ENCODE measurements around the gene OPRM1.

Gene OPRM1

GRCh38 chr6:154222716-154223115, 183.7 kb downstream of the OPRM1 start:
- H3K36me3 ChIP-seq (ENCODE audit: insufficient read depth, low read length) = peaks cover 40% of the 10 kb centered on the region
- H3K4me3 ChIP-seq (ENCODE audit: low read depth in 1 of 2, low read length in 2 of 2) = no peak overlapping the region
- H3K79me2 ChIP-seq (ENCODE audit: insufficient read depth, low read length) = peaks cover 4% of the 10 kb centered on the region; the same call in 1 of the 2 replicates
- H2AFZ ChIP-seq (ENCODE audit: low read depth, low read length) = no peak overlapping the region
- TF ChIP-seq CTCF (IDR thresholded peaks at IDR 0.05; ENCODE audit: borderline replicate concordance, extremely low read depth, low read length, poor library complexity, severe bottlenecking) (no peak), EZH2 (IDR thresholded peaks at IDR 0.05; ENCODE audit: borderline replicate concordance, low read depth, low read length, severe bottlenecking) (no peak)
- no peak overlapping the region for H3K9ac ChIP-seq (ENCODE audit: low read depth, low read length)
- DNase-seq (no peak), ATAC-seq (ENCODE audit: insufficient read depth, low read depth) (no peak)
- H3K27me3 ChIP-seq (ENCODE audit: insufficient read depth, low read length, poor library complexity) = no peaks in the 10 kb centered on the region
- H3K4me2 ChIP-seq (ENCODE audit: insufficient read depth, low read length) = no peak overlapping the region
- no peak overlapping the region for H3K27ac ChIP-seq (ENCODE audit: low read length)
- H3K4me1 ChIP-seq (ENCODE audit: insufficient read depth, low read length) = no peaks in the 10 kb centered on the region
- H3K9me3 ChIP-seq (ENCODE audit: insufficient read depth, low read length, severe bottlenecking) = no peaks in the 10 kb centered on the region
- no peaks in the 10 kb centered on the region for H4K20me1 ChIP-seq (ENCODE audit: insufficient read depth, low read length)

GRCh38 chr6:154223296-154223695, 184.3 kb downstream of the OPRM1 start:
- H3K79me2 ChIP-seq (ENCODE audit: insufficient read depth, low read length) = peaks cover 4% of the 10 kb centered on the region; the same call in 1 of the 2 replicates
- H4K20me1 ChIP-seq (ENCODE audit: insufficient read depth, low read length) = no peaks in the 10 kb centered on the region
- no peak overlapping the region for H2AFZ ChIP-seq (ENCODE audit: low read depth, low read length)
- no peak overlapping the region for H3K4me2 ChIP-seq (ENCODE audit: insufficient read depth, low read length)
- H3K27ac ChIP-seq (ENCODE audit: low read length) = no peak overlapping the region
- DNase-seq (no peak), ATAC-seq (ENCODE audit: insufficient read depth, low read depth) (no peak)
- H3K9me3 ChIP-seq (ENCODE audit: insufficient read depth, low read length, severe bottlenecking) = no peaks in the 10 kb centered on the region
- no peaks in the 10 kb centered on the region for H3K27me3 ChIP-seq (ENCODE audit: insufficient read depth, low read length, poor library complexity)
- no peak overlapping the region for H3K9ac ChIP-seq (ENCODE audit: low read depth, low read length)
- TF ChIP-seq CTCF (IDR thresholded peaks at IDR 0.05; ENCODE audit: borderline replicate concordance, extremely low read depth, low read length, poor library complexity, severe bottlenecking) (no peak), EZH2 (IDR thresholded peaks at IDR 0.05; ENCODE audit: borderline replicate concordance, low read depth, low read length, severe bottlenecking) (no peak)
- H3K4me3 ChIP-seq (ENCODE audit: low read depth in 1 of 2, low read length in 2 of 2) = no peak overlapping the region
- no peaks in the 10 kb centered on the region for H3K4me1 ChIP-seq (ENCODE audit: insufficient read depth, low read length)
- peaks cover 34% of the 10 kb centered on the region for H3K36me3 ChIP-seq (ENCODE audit: insufficient read depth, low read length)

GRCh38 chr6:154226461-154226860, 187.4 kb downstream of the OPRM1 start:
- no peaks in the 10 kb centered on the region for H4K20me1 ChIP-seq (ENCODE audit: insufficient read depth, low read length)
- no peak overlapping the region for H3K27ac ChIP-seq (ENCODE audit: low read length)
- peaks cover 18% of the 10 kb centered on the region; the same call in 1 of the 2 replicates for H3K36me3 ChIP-seq (ENCODE audit: insufficient read depth, low read length)
- no peak overlapping the region for H2AFZ ChIP-seq (ENCODE audit: low read depth, low read length)
- H3K4me2 ChIP-seq (ENCODE audit: insufficient read depth, low read length) = no peak overlapping the region
- H3K9ac ChIP-seq (ENCODE audit: low read depth, low read length) = no peak overlapping the region
- H3K9me3 ChIP-seq (ENCODE audit: insufficient read depth, low read length, severe bottlenecking) = no peaks in the 10 kb centered on the region
- DNase-seq (no peak), ATAC-seq (ENCODE audit: insufficient read depth, low read depth) (no peak)
- peaks cover 20% of the 10 kb centered on the region for H3K4me1 ChIP-seq (ENCODE audit: insufficient read depth, low read length)
- TF ChIP-seq EZH2 (IDR thresholded peaks at IDR 0.05; ENCODE audit: borderline replicate concordance, low read depth, low read length, severe bottlenecking) (no peak), CTCF (IDR thresholded peaks at IDR 0.05; ENCODE audit: borderline replicate concordance, extremely low read depth, low read length, poor library complexity, severe bottlenecking) (no peak)
- peaks cover 15% of the 10 kb centered on the region for H3K79me2 ChIP-seq (ENCODE audit: insufficient read depth, low read length)
- no peak overlapping the region for H3K4me3 ChIP-seq (ENCODE audit: low read depth in 1 of 2, low read length in 2 of 2)
- H3K27me3 ChIP-seq (ENCODE audit: insufficient read depth, low read length, poor library complexity) = no peaks in the 10 kb centered on the region
